Upper lobe of left lung (tissue), 6 donors: Measurements from ENCODE around the gene RAB44. TPM values are rescaled to one million over a fixed set of nuclear protein-coding genes. Genes with fewer than 3 reads are reported as not detected.

ENCODE experiments used
- ATAC-seq, 2 donors: fragments of 200-7000 bp; cut with Tn5 transposase; one replicate each; pipeline ENCODE4 v1.9.1; 2022; ENCODE audit warnings: mild to moderate bottlenecking in 2 of 2, moderate library complexity in 2 of 2; ENCODE audit not compliant: low FRiP score in 2 of 2
- DNase-seq, 2 donors: peaks; one replicate each; pipeline ENCODE4 v3.0.0-alpha.2; 2019 to 2020
- H3K27ac ChIP-seq, 4 donors: fragments of 200-600 bp; sonication (generic); one replicate each; pipeline ENCODE4 v1.5.1; 2016 to 2019
- H3K27me3 ChIP-seq, 4 donors: fragments of 200-600 bp; sonication (generic); one replicate each; pipeline ENCODE4 v1.5.1; 2017 to 2019
- H3K36me3 ChIP-seq, 4 donors: fragments of 200-600 bp; sonication (generic); one replicate each; pipeline ENCODE4 v1.5.1; 2016 to 2019
- H3K4me1 ChIP-seq, 4 donors: fragments of 200-600 bp; sonication (generic); one replicate each; pipeline ENCODE4 v1.5.1; 2018 to 2019
- H3K4me3 ChIP-seq, 4 donors: fragments of 200-600 bp; sonication (generic); one replicate each; pipeline ENCODE4 v1.5.1; 2017 to 2019; ENCODE audit warnings: mild to moderate bottlenecking in 2 of 4, moderate library complexity in 1 of 4
- H3K9me3 ChIP-seq, 4 donors: fragments of 200-600 bp; sonication (generic); one replicate each; pipeline ENCODE4 v1.5.1; 2018 to 2019
- EP300 ChIP-seq, 4 donors: sonication (generic); formaldehyde crosslinking; IDR thresholded peaks; one replicate each; pipeline ENCODE4 v1.5.1; 2017; ENCODE audit warnings: antibody characterized with exemption in 4 of 4, control low read depth in 2 of 4
- POLR2A ChIP-seq, 4 donors: fragments of 450-650 bp; IDR thresholded peaks; one replicate each; pipeline ENCODE4 v1.5.1; 2016 to 2017; ENCODE audit warnings: antibody characterized with exemption in 4 of 4, mild to moderate bottlenecking in 2 of 4
- POLR2AphosphoS5 ChIP-seq, 2 donors: sonication (generic); formaldehyde crosslinking; IDR thresholded peaks; one replicate each; pipeline ENCODE4 v1.5.1; 2017; ENCODE audit warnings: antibody characterized with exemption in 2 of 2
- WGBS, 2 donors: methylation state at CpG; one replicate each; pipeline ENCODE4 v1.1.5; 2017 to 2018; 5-methylcytosine and 5-hydroxymethylcytosine counted together
- total RNA-seq, 6 donors: library from RNA; depleted of rRNA in 4 of 6; stranded (reverse); fragments of >200 nt in 4 of 6; gene quantifications; one replicate each; pipeline versions ENCODE4 v1.1.0 to v1.2.1, GENCODE V29; 2016 to 2021
- TF ChIP-seq, protein P1 (sequence below), 6 experiments: fragments of 450-650 bp in 4 of 6; fragments of 200-600 bp in 2 of 6; sonication (generic) in 2 of 6; IDR thresholded peaks; one replicate each; pipeline ENCODE4 v1.5.1; 2016 to 2019; ENCODE audit warnings: antibody characterized with exemption in 6 of 6
- donor health status: DM: no; HTN: no; CAD: no; lungs with moderate emphysema.
- donor health status: DM: no; HTN: yes; CAD: no; lungs with severe emphysema.

Gene RAB44
- total RNA-seq, 6 donors from 2014 or later = 0.20 to 3.1 (median 1.2) TPM

DNA sequence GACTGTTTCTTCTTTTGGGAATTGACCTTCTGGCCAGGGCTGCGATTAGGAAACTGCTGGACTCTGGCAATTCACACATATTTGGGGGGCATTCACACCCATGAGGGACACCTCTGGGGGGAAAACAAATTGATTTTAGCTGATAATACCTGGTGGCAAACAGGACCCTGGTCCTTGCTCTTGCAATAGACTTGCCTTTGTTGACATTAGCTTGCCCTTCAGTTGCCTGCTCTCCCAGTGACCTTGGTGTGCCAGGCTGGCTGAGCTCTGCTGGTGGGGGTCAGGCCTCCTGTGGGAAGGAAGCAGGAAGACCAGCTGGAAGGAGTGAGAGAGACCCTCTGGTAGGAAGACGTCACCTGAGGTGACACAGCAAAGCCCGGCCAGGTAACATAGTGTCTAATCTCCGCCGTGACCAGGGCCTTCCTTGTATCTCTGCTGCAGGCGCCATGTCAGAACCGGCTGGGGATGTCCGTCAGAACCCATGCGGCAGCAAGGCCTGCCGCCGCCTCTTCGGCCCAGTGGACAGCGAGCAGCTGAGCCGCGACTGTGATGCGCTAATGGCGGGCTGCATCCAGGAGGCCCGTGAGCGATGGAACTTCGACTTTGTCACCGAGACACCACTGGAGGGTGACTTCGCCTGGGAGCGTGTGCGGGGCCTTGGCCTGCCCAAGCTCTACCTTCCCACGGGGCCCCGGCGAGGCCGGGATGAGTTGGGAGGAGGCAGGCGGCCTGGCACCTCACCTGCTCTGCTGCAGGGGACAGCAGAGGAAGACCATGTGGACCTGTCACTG is 13.8 kb upstream of the RAB44 start:
- Histone ChIP-seq H3K4me1 (peaks cover 35 to 47% (median 39%) of the 10 kb centered on the region in 4 donors), H3K27me3 (no peaks in the 10 kb centered on the region), H3K27ac (no peak overlapping the region), H3K4me3 (no peak overlapping the region), H3K9me3 (no peaks in the 10 kb centered on the region), H3K36me3 (peaks cover 19 to 57% (median 38%) of the 10 kb centered on the region in 4 donors)
- TF ChIP-seq EP300 (IDR thresholded peaks at IDR 0.05) (no peak), POLR2AphosphoS5 (IDR thresholded peaks at IDR 0.05) (peak in 1 of 2 donors; percentile 29)
- peak in 1 of 2 donors; percentile 79 for DNase-seq
- 93 to 96% methylated on average over 6 to 29 of the region's 29 CpGs for WGBS, 2 donors
- ATAC-seq = no peak

DNA sequence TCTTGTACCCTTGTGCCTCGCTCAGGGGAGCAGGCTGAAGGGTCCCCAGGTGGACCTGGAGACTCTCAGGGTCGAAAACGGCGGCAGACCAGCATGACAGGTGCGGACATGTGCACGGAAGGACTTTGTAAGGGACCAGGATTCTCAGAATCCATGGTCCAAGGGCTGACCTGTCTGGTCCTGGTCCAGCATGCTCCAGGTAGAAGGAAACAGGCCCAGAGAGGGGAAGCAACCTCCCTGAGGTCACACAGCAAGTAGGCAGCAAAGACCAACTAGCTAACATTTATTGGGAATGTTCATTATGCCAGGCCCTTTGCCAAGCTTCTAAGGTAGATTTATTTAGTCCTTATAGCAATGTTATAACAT is 13.2 kb upstream of the RAB44 start:
- Histone ChIP-seq H3K9me3 (no peaks in the 10 kb centered on the region), H3K27me3 (no peaks in the 10 kb centered on the region), H3K27ac (no peak overlapping the region), H3K4me1 (peaks cover 35 to 45% (median 39%) of the 10 kb centered on the region in 4 donors), H3K4me3 (no peak overlapping the region), H3K36me3 (peaks cover 19 to 57% (median 38%) of the 10 kb centered on the region in 4 donors)
- ATAC-seq = no peak
- TF ChIP-seq, protein P1, sequence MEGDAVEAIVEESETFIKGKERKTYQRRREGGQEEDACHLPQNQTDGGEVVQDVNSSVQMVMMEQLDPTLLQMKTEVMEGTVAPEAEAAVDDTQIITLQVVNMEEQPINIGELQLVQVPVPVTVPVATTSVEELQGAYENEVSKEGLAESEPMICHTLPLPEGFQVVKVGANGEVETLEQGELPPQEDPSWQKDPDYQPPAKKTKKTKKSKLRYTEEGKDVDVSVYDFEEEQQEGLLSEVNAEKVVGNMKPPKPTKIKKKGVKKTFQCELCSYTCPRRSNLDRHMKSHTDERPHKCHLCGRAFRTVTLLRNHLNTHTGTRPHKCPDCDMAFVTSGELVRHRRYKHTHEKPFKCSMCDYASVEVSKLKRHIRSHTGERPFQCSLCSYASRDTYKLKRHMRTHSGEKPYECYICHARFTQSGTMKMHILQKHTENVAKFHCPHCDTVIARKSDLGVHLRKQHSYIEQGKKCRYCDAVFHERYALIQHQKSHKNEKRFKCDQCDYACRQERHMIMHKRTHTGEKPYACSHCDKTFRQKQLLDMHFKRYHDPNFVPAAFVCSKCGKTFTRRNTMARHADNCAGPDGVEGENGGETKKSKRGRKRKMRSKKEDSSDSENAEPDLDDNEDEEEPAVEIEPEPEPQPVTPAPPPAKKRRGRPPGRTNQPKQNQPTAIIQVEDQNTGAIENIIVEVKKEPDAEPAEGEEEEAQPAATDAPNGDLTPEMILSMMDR (IDR thresholded peaks at IDR 0.05) = no peak
- no peak for TF ChIP-seq EP300 (IDR thresholded peaks at IDR 0.05)
- TF ChIP-seq POLR2AphosphoS5 (IDR thresholded peaks at IDR 0.05) = no peak
- TF ChIP-seq POLR2A (IDR thresholded peaks at IDR 0.05) = no peak
- no peak for DNase-seq
- 98% methylated on average over 6 of the region's 6 CpGs; no CpG with 5 or more reads in 1 of the 2 donors for WGBS, 2 donors

DNA sequence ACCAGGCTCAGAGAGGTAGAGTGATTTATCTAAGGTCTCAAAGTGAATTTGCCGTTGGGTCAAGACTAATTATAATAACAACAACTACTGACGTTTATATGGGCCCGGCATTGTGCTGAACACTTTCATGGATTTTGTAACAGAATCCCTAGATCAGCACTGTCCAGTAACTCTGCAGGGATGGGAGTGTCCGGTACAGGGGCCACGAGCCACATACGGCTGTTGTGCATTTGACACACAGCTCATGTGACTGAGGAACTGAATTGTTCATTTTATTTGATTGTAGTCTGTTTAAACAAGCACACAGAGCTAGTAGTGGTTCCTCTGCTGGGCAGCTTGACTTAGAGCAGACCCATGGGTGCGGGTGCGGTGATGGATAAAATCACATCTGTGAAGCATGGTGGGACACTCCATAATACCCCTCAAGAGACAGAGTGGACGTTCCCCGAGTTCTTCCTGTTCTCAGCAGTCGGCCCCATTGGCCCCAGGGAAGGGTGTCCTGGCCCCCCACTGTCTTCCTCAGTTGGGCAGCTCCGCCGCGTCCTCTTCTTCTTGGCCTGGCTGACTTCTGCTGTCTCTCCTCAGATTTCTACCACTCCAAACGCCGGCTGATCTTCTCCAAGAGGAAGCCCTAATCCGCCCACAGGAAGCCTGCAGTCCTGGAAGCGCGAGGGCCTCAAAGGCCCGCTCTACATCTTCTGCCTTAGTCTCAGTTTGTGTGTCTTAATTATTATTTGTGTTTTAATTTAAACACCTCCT is 12.3 kb upstream of the RAB44 start:
- H3K4me1 ChIP-seq = peaks cover 35 to 42% (median 38%) of the 10 kb centered on the region in 4 donors
- no peak for DNase-seq

DNA sequence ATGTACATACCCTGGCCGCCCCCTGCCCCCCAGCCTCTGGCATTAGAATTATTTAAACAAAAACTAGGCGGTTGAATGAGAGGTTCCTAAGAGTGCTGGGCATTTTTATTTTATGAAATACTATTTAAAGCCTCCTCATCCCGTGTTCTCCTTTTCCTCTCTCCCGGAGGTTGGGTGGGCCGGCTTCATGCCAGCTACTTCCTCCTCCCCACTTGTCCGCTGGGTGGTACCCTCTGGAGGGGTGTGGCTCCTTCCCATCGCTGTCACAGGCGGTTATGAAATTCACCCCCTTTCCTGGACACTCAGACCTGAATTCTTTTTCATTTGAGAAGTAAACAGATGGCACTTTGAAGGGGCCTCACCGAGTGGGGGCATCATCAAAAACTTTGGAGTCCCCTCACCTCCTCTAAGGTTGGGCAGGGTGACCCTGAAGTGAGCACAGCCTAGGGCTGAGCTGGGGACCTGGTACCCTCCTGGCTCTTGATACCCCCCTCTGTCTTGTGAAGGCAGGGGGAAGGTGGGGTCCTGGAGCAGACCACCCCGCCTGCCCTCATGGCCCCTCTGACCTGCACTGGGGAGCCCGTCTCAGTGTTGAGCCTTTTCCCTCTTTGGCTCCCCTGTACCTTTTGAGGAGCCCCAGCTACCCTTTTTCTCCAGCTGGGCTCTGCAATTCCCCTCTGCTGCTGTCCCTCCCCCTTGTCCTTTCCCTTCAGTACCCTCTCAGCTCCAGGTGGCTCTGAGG is 11.5 kb upstream of the RAB44 start:
- WGBS, 2 donors = 47 to 57% methylated on average over 11 of the region's 11 CpGs
- no peaks in the 10 kb centered on the region for H3K27me3 ChIP-seq
- H3K4me1 ChIP-seq = peaks cover 31 to 37% (median 34%) of the 10 kb centered on the region in 4 donors
- ATAC-seq (peak; percentile 11 to 56), DNase-seq (peak in 1 of 2 donors; percentile 69)
- no peak for TF ChIP-seq POLR2A (IDR thresholded peaks at IDR 0.05)
- TF ChIP-seq, protein P1 (IDR thresholded peaks at IDR 0.05) = no peak
- TF ChIP-seq EP300 (IDR thresholded peaks at IDR 0.05) = no peak
- no peak for TF ChIP-seq POLR2AphosphoS5 (IDR thresholded peaks at IDR 0.05)
- peaks cover 19 to 57% (median 38%) of the 10 kb centered on the region in 4 donors for H3K36me3 ChIP-seq
- H3K4me3 ChIP-seq = no peak overlapping the region
- peak overlapping the region in 2 of 4 donors; percentile 46 to 69 for H3K27ac ChIP-seq
- H3K9me3 ChIP-seq = no peaks in the 10 kb centered on the region

More for the DNA sequence above, 12.3 kb upstream of the RAB44 start:
- WGBS, 2 donors = 75 to 76% methylated on average over 20 of the region's 20 CpGs
- ATAC-seq = no peak
- peaks cover 19 to 57% (median 38%) of the 10 kb centered on the region in 4 donors for H3K36me3 ChIP-seq
- H3K4me3 ChIP-seq = no peak overlapping the region
- TF ChIP-seq POLR2A (IDR thresholded peaks at IDR 0.05) (no peak), POLR2AphosphoS5 (IDR thresholded peaks at IDR 0.05) (no peak), EP300 (IDR thresholded peaks at IDR 0.05) (no peak)
- TF ChIP-seq, protein P1 (IDR thresholded peaks at IDR 0.05) = no peak
- H3K27me3 ChIP-seq = no peaks in the 10 kb centered on the region
- no peaks in the 10 kb centered on the region for H3K9me3 ChIP-seq
- peak overlapping the region in 3 of 4 donors; percentile 11 to 69 (median 46) for H3K27ac ChIP-seq
